Peyer's patch (tissue), 4 donors: ENCODE data around the gene PTGER1.

Source experiments
- CTCF ChIP-seq, 6 experiments: fragments of 450-650 bp in 4 of 6; fragments of 200-600 bp in 2 of 6; sonication (generic) in 1 of 6; IDR thresholded peaks; one replicate each; pipeline ENCODE4 v1.5.1; 2017 to 2019; ENCODE audit warnings: antibody characterized with exemption in 6 of 6, mild to moderate bottlenecking in 3 of 6, moderate library complexity in 1 of 6
- POLR2A ChIP-seq, 2 donors: fragments of 450-650 bp; IDR thresholded peaks; one replicate each; pipeline ENCODE4 v1.5.1; 2017; ENCODE audit warnings: antibody characterized with exemption in 2 of 2, mild to moderate bottlenecking in 2 of 2, moderate library complexity in 2 of 2

GRCh38 chr19:14467391-14467790 is 7.8 kb downstream of the PTGER1 start:
- TF ChIP-seq CTCF (IDR thresholded peaks at IDR 0.05) = no peak
- TF ChIP-seq POLR2A (IDR thresholded peaks at IDR 0.05) = no peak
